ENCODE measurements around the gene PALS1. TPM values are rescaled to one million over a fixed set of nuclear protein-coding genes. Genes with fewer than 3 reads are reported as not detected.

The PALS1 gene
- total RNA-seq = 35.5 TPM
- long read RNA-seq, full-length matches to known transcripts = 16 of 36 reads
- long read RNA-seq, partial matches to known transcripts = 6 of 36 reads
- long read RNA-seq, other reads (novel, unspliced or antisense) = 14 of 36 reads

- ATAC-seq (no peak), DNase-seq (no peak)
- Histone ChIP-seq H3K36me3 (no peaks in the 10 kb centered on the region), H3K9me3 (no peaks in the 10 kb centered on the region), H3K4me1 (peaks cover 24% of the 10 kb centered on the region), H3K4me3 (peak within 1 kb of the TSS; percentile 93), H3K27ac (peak within 1 kb of the TSS; percentile 97), H3K27me3 (no peaks in the 10 kb centered on the region)
- no peak for TF ChIP-seq CTCF (IDR thresholded peaks at IDR 0.05)
- intact Hi-C loops (cut with DNase I) = no loop called here
Measured at GRCh38 chr14:67241411-67242167, at the start of gene PALS1. Gene PALS1, plus strand, starts transcription at chr14:67241435. Its CDS starts 37,736 bp downstream, at chr14:67279171.

GRCh38 chr14:67191768-67192290 lies 49.4 kb upstream of the PALS1 start:
- H3K27ac ChIP-seq = no peak overlapping the region
- no peaks in the 10 kb centered on the region for H3K9me3 ChIP-seq
- no peak for ATAC-seq
- no peaks in the 10 kb centered on the region for H3K36me3 ChIP-seq
- H3K4me1 ChIP-seq = no peaks in the 10 kb centered on the region
- TF ChIP-seq CTCF (IDR thresholded peaks at IDR 0.05) = no peak
- DNase-seq = no peak
- no peaks in the 10 kb centered on the region for H3K27me3 ChIP-seq
- intact Hi-C loops (cut with DNase I) = no loop called here
- H3K4me3 ChIP-seq = no peak overlapping the region

GRCh38 chr14:67192366-67192765 lies 48.9 kb upstream of the PALS1 start:
- no peak for TF ChIP-seq CTCF (IDR thresholded peaks at IDR 0.05)
- Histone ChIP-seq H3K27ac (no peak overlapping the region), H3K9me3 (no peaks in the 10 kb centered on the region), H3K36me3 (no peaks in the 10 kb centered on the region), H3K4me3 (no peak overlapping the region), H3K4me1 (no peaks in the 10 kb centered on the region), H3K27me3 (no peaks in the 10 kb centered on the region)
- DNase-seq (no peak), ATAC-seq (no peak)
- intact Hi-C loops (cut with DNase I) = no loop called here

- TF ChIP-seq CTCF (IDR thresholded peaks at IDR 0.05) = no peak
- H3K36me3 ChIP-seq = no peaks in the 10 kb centered on the region
Measured at GRCh38 chr14:67195279-67195678, 46.0 kb upstream of the PALS1 start.

GRCh38 chr14:67199016-67199415 lies 42.2 kb upstream of the PALS1 start:
- no peak overlapping the region for H3K4me3 ChIP-seq
- no peaks in the 10 kb centered on the region for H3K36me3 ChIP-seq
- no peaks in the 10 kb centered on the region for H3K27me3 ChIP-seq
- DNase-seq (no peak), ATAC-seq (no peak)
- TF ChIP-seq CTCF (IDR thresholded peaks at IDR 0.05) = no peak
- H3K4me1 ChIP-seq = no peaks in the 10 kb centered on the region
- no peaks in the 10 kb centered on the region for H3K9me3 ChIP-seq
- H3K27ac ChIP-seq = no peak overlapping the region
- intact Hi-C loops (cut with DNase I) = no loop called here

More at GRCh38 chr14:67195279-67195678, 46.0 kb upstream of the PALS1 start:
- Histone ChIP-seq H3K4me3 (no peak overlapping the region), H3K27me3 (no peaks in the 10 kb centered on the region), H3K27ac (no peak overlapping the region), H3K9me3 (no peaks in the 10 kb centered on the region), H3K4me1 (no peaks in the 10 kb centered on the region)
- intact Hi-C loops (cut with DNase I) = no loop called here
- DNase-seq (no peak), ATAC-seq (no peak)

Data from upper lobe of right lung (tissue), 1 donor.